ENCODE data around the gene OR1F1. TPM values are rescaled to one million over a fixed set of nuclear protein-coding genes. Genes with fewer than 3 reads are reported as not detected.

OR1F1 gene
- total RNA-seq, 2 experiments from 2014 or later: not detected

- Histone ChIP-seq H3K9me3 (ENCODE audit: control insufficient read depth in 1 of 2, insufficient read depth in 1 of 2, low read length in 2 of 2) (no peaks in the 10 kb centered on the region), H3K36me3 (ENCODE audit: insufficient read depth, low read length) (no peaks in the 10 kb centered on the region), H3K4me1 (ENCODE audit: insufficient read depth, low read length) (peaks cover 5% of the 10 kb centered on the region), H3K27ac (ENCODE audit: low read depth in 1 of 2, low read length in 2 of 2) (no peak overlapping the region), H3K4me3 (ENCODE audit: low read length) (no peak overlapping the region), H3K27me3 (ENCODE audit: control insufficient read depth in 1 of 2, insufficient read depth in 2 of 2, low read length in 2 of 2) (peaks cover 0 to 2% of the 10 kb centered on the region in 2 experiments)
- Mint-ChIP-seq H3K9me3 (no peaks in the 10 kb centered on the region), H3K27me3 (no peaks in the 10 kb centered on the region), H3K27ac (no peak overlapping the region), H3K4me1 (ENCODE audit: low read depth) (no peaks in the 10 kb centered on the region), H3K4me3 (no peak overlapping the region), H3K36me3 (ENCODE audit: low read depth) (no peaks in the 10 kb centered on the region)
- no peak for ATAC-seq (ENCODE audit: poor library complexity)
- TF ChIP-seq CTCF (IDR thresholded peaks at IDR 0.05): no peak
- POLR2A ChIA-PET: interaction anchor here (0.6 to 1.0 kb wide), 2 partner anchors 10 to 20 kb away, joined by 3 read pairs; no protein-coding TSS in a partner anchor
- CTCF ChIA-PET: interaction anchor here (1.1 kb wide), 1 partner anchor 123 kb away, joined by 3 read pairs; no protein-coding TSS in a partner anchor
- intact Hi-C loops (cut with DNase I, micrococcal nuclease): no loop called here
- no peak for DNase-seq
Measured at GRCh38 chr16:3252967-3253366, 65.0 kb downstream of the OR1F1 start.

GRCh38 chr16:3254309-3254708 lies 66.3 kb downstream of the OR1F1 start:
- Histone ChIP-seq H3K9me3 (ENCODE audit: control insufficient read depth in 1 of 2, insufficient read depth in 1 of 2, low read length in 2 of 2) (no peaks in the 10 kb centered on the region), H3K4me1 (ENCODE audit: insufficient read depth, low read length) (peaks cover 5% of the 10 kb centered on the region), H3K27me3 (ENCODE audit: control insufficient read depth in 1 of 2, insufficient read depth in 2 of 2, low read length in 2 of 2) (peaks cover 0 to 2% of the 10 kb centered on the region in 2 experiments), H3K36me3 (ENCODE audit: insufficient read depth, low read length) (no peaks in the 10 kb centered on the region), H3K27ac (ENCODE audit: low read depth in 1 of 2, low read length in 2 of 2) (no peak overlapping the region), H3K4me3 (ENCODE audit: low read length) (no peak overlapping the region)
- no peak overlapping the region for H3K4me3 Mint-ChIP-seq
- POLR2A ChIA-PET: interaction anchor here (0.7 kb wide), 1 partner anchor 9 kb away, joined by 4 read pairs; no protein-coding TSS in a partner anchor
- H3K4me1 Mint-ChIP-seq (ENCODE audit: low read depth): no peaks in the 10 kb centered on the region
- no peak for DNase-seq
- H3K9me3 Mint-ChIP-seq: no peaks in the 10 kb centered on the region
- no peaks in the 10 kb centered on the region for H3K36me3 Mint-ChIP-seq (ENCODE audit: low read depth)
- CTCF ChIA-PET: no interaction called here
- no peaks in the 10 kb centered on the region for H3K27me3 Mint-ChIP-seq
- ATAC-seq (ENCODE audit: poor library complexity): no peak
- no peak for TF ChIP-seq CTCF (IDR thresholded peaks at IDR 0.05)
- intact Hi-C loops (cut with DNase I, micrococcal nuclease): no loop called here
- H3K27ac Mint-ChIP-seq: no peak overlapping the region

Other genes starting within 250 kb of the OR1F1 start
- not detected for gene KREMEN2, start 223.9 kb upstream of the OR1F1 start, total RNA-seq
- gene PAQR4, start 218.9 kb upstream of the OR1F1 start, total RNA-seq: under 1 TPM; 0.39 to 0.44 TPM
- under 1 TPM; 0.47 to 0.60 TPM for gene PKMYT1, start 207.8 kb upstream of the OR1F1 start, total RNA-seq
- gene CLDN9, start 175.3 kb upstream of the OR1F1 start, total RNA-seq: not detected
- not detected for gene CLDN6, start 170.0 kb upstream of the OR1F1 start, total RNA-seq
- gene TNFRSF12A, start 167.8 kb upstream of the OR1F1 start, total RNA-seq: 1 to 10 TPM; 1.8 to 1.9 TPM
- 10 to 100 TPM in 1 of 2 experiments, 1 to 10 TPM in 1; 8.9 to 11.0 TPM for gene HCFC1R1, start 164.3 kb upstream of the OR1F1 start, total RNA-seq
- 10 to 100 TPM; 12.0 to 12.9 TPM for gene THOC6, start 164.2 kb upstream of the OR1F1 start, total RNA-seq
- gene BICDL2, start 151.3 kb upstream of the OR1F1 start, total RNA-seq: not detected
- gene MMP25, start 141.6 kb upstream of the OR1F1 start, total RNA-seq: under 1 TPM; 0.42 to 0.80 TPM
- gene IL32, start 122.6 kb upstream of the OR1F1 start, total RNA-seq: 100 to 1,000 TPM; 378 to 383 TPM
- gene ZSCAN10, start 88.9 kb upstream of the OR1F1 start, total RNA-seq: under 1 TPM; 0.36 to 0.56 TPM
- not detected for gene ZNF205, start 75.6 kb upstream of the OR1F1 start, total RNA-seq
- gene ZNF213, start 53.2 kb upstream of the OR1F1 start, total RNA-seq: 1 to 10 TPM; 1.6 to 2.2 TPM
- gene ZNF200, start 47.0 kb downstream of the OR1F1 start, total RNA-seq: 1 to 10 TPM; 7.0 to 7.2 TPM
- gene MEFV, start 68.4 kb downstream of the OR1F1 start, total RNA-seq: under 1 TPM; 0.60 to 0.73 TPM
- gene ZNF263, start 95.3 kb downstream of the OR1F1 start, total RNA-seq: 10 to 100 TPM; 35.3 to 39.4 TPM
- 1 to 10 TPM; 1.5 to 1.7 TPM for gene TIGD7, start 117.2 kb downstream of the OR1F1 start, total RNA-seq
- 10 to 100 TPM; 41.7 to 42.2 TPM for gene ZNF75A, start 117.3 kb downstream of the OR1F1 start, total RNA-seq
- gene OR2C1, start 167.7 kb downstream of the OR1F1 start, total RNA-seq: not detected
- gene ZSCAN32, start 212.8 kb downstream of the OR1F1 start, total RNA-seq: 1 to 10 TPM; 4.8 to 5.4 TPM
- 1 to 10 TPM; 5.6 to 5.7 TPM for gene ZNF174, start 213.0 kb downstream of the OR1F1 start, total RNA-seq

Data from CD4-positive, alpha-beta T cell (primary cell).